B cell (primary cell): ENCODE measurements around the gene LRRC61.

Experiments used
- CTCF ChIP-seq: fragments of 200-600 bp; IDR thresholded peaks from one replicate; pipeline ENCODE4 v1.8.0; 2022; ENCODE audit warnings: antibody characterized with exemption, mild to moderate bottlenecking
- EZH2 ChIP-seq: IDR thresholded peaks from 2 replicates; pipeline ENCODE4 v1.6.1; 2012; ENCODE audit warnings: borderline replicate concordance, low read depth, mild to moderate bottlenecking, moderate library complexity, low read length; ENCODE audit not compliant: insufficient read depth, poor library complexity, severe bottlenecking

- TF ChIP-seq CTCF (no peak), EZH2 (no peak)
Measured at GRCh38 chr7:150363872-150364271, 40.7 kb downstream of the LRRC61 start.
